Heart right ventricle (tissue), 16 donors: ENCODE measurements around the gene PRKN. TPM values are rescaled to one million over a fixed set of nuclear protein-coding genes. Genes with fewer than 3 reads are reported as not detected.

Experiments
- ATAC-seq, 8 donors: fragments of 200-7000 bp; cut with Tn5 transposase; one replicate each; pipeline ENCODE4 v1.9.1; 2020; ENCODE audit warnings: mild to moderate bottlenecking in 8 of 8, moderate library complexity in 8 of 8, moderate number of reproducible peaks in 1 of 8
- DNase-seq, 2 donors: peaks; one replicate each; pipeline ENCODE4 v3.0.0-alpha.2; 2020
- H3K27ac ChIP-seq, 10 donors: fragments of 200-600 bp; sonication (generic) in 2 of 10; one replicate each; pipeline versions ENCODE4 v1.5.0 to v1.8.0; 2020 to 2022; ENCODE audit warnings: mild to moderate bottlenecking in 3 of 10
- H3K27me3 ChIP-seq, 7 donors: fragments of 200-600 bp; one replicate each; pipeline ENCODE4 v1.8.0; 2021 to 2022; ENCODE audit warnings: mild to moderate bottlenecking in 2 of 7
- H3K36me3 ChIP-seq, 9 donors: fragments of 200-600 bp; sonication (generic) in 1 of 9; one replicate each; pipeline versions ENCODE4 v1.5.0 to v1.8.0; 2020 to 2022; ENCODE audit warnings: mild to moderate bottlenecking in 2 of 9
- H3K4me1 ChIP-seq, 9 donors: fragments of 200-600 bp; sonication (generic) in 1 of 9; one replicate each; pipeline versions ENCODE4 v1.5.0 to v1.8.0; 2020 to 2022; ENCODE audit warnings: mild to moderate bottlenecking in 4 of 9
- H3K4me3 ChIP-seq, 10 donors: fragments of 200-600 bp; sonication (generic) in 2 of 10; one replicate each; pipeline versions ENCODE4 v1.5.0 to v1.8.0; 2020 to 2022; ENCODE audit warnings: mild to moderate bottlenecking in 7 of 10, moderate library complexity in 2 of 10
- H3K9me3 ChIP-seq, 11 donors: fragments of 200-600 bp in 10 of 11; sonication (generic) in 2 of 11; one replicate each; pipeline versions ENCODE4 v1.5.0 to v1.8.0; 2013 to 2022; ENCODE audit warnings: mild to moderate bottlenecking in 2 of 11, control low read depth in 1 of 11, moderate library complexity in 1 of 11
- CTCF ChIP-seq, 9 donors: fragments of 200-600 bp; sonication (generic) in 2 of 9; IDR thresholded peaks; one replicate each; pipeline versions ENCODE4 v1.5.0 to v1.8.0; 2021 to 2022; ENCODE audit warnings: antibody characterized with exemption in 9 of 9, mild to moderate bottlenecking in 5 of 9, moderate library complexity in 1 of 9
- WGBS, 2 donors: extraction: QIAGEN DNeasy Blood & Tissue Kit; methylation state at CpG; one replicate each; pipeline ENCODE4 v1.1.7; 2013; ENCODE audit warnings: inconsistent platforms in 1 of 2; 5-methylcytosine and 5-hydroxymethylcytosine counted together
- intact Hi-C, 10 donors: fragments of 100-400 bp; cut with DNase I; formaldehyde crosslinking; loops; one replicate each; pipeline versions ENCODE4 v1.11.1 to v1.14.2; 2022
- polyA plus RNA-seq, 2 donors: library from polyadenylated mRNA; stranded (reverse); fragments of 200-250 nt; gene quantifications; one replicate each; pipeline ENCODE4 v1.2.3, GENCODE V29; 2013
- total RNA-seq, 10 donors: library from RNA; stranded (reverse); fragmentation: NEBNext Ultra II Directional in 3 of 10; extraction: Animal tissue kit (Norgen Biotek cat#: 25700) in 3 of 10; gene quantifications; one replicate each; pipeline versions ENCODE4 v1.2.1 to v1.2.4, GENCODE V29; 2021 to 2023
- donor health status: Arrhythmogenic right ventricular cardiomyopathy.
- donor health status: ischemic (EF 13 %, LVEDD 7.1; RV severe dilation, severe dysfunction).
- donor health status: healthy with polysubstance abuse.
- donor health status: DM: no; HTN: yes; CAD: no.
- donor health status: DM: no; HTN: no; CAD: no.
- donor health status: ischemic (EF 25% LVEDD 6.9; RV normal size, moderate dysfunction).
- donor health status: ischemic (EF 25% LVEDD 5.7; RV mildly dilated, moderate dysfunction).
- donor health status: healthy.
- donor health status: DM: yes; HTN: yes; CAD: no.
- donor health status: Ischemic cardiomyopathy.
- donor health status: ischemic (EF 35%, LVEDD 5.7; RV mildly dilated, moderate dysfunction).
- donor health status: nonischemic (EF 11% LVEDD 7.7; RV severe dilation, severe dysfunction).
- donor health status: DM: yes; HTN: yes; CAD: no.
- donor health status: PGD.
- donor health status: ischemic (EF 29% LVEDD 5.4; RV normal size, mild dysfunction).
- donor health status: nonischemic (EF 23%, LVEDD 6.1; RV moderate dilation, normal function).

The PRKN gene
- total and polyA plus RNA-seq, 12 donors: 2.3 to 27.7 (median 26.3) TPM

GRCh38 chr6:162014069-162014811 is 713.3 kb downstream of the PRKN start:
- ATAC-seq: no peak

GRCh38 chr6:162005372-162005771 is 722.2 kb downstream of the PRKN start:
- intact Hi-C loops: loop anchor here in 1 of 10 donors (10.0 kb wide), 1 partner anchor 111 kb away; no protein-coding TSS in a partner anchor
- no peak for ATAC-seq
- TF ChIP-seq CTCF (IDR thresholded peaks at IDR 0.05): no peak
- Histone ChIP-seq H3K4me1 (no peaks in the 10 kb centered on the region), H3K9me3 (peaks cover 0 to 7% (median 0%) of the 10 kb centered on the region in 11 donors), H3K36me3 (no peaks in the 10 kb centered on the region), H3K27ac (no peak overlapping the region), H3K27me3 (no peaks in the 10 kb centered on the region), H3K4me3 (no peak overlapping the region)
- WGBS, 2 donors: 63 to 64% methylated on average over 4 of the region's 4 CpGs
- DNase-seq: no peak

More at GRCh38 chr6:162014069-162014811, 713.3 kb downstream of the PRKN start:
- H3K4me3 ChIP-seq: no peak overlapping the region
- H3K27ac ChIP-seq: no peak overlapping the region
- no peak for DNase-seq
- H3K27me3 ChIP-seq: no peaks in the 10 kb centered on the region
- no peaks in the 10 kb centered on the region for H3K4me1 ChIP-seq
- intact Hi-C loops: loop anchor here in 1 of 10 donors (10.0 kb wide), 1 partner anchor 139 kb away; no protein-coding TSS in a partner anchor
- peaks cover 0 to 18% (median 0%) of the 10 kb centered on the region in 11 donors for H3K9me3 ChIP-seq
- TF ChIP-seq CTCF (IDR thresholded peaks at IDR 0.05): no peak
- no peaks in the 10 kb centered on the region for H3K36me3 ChIP-seq
- WGBS, 2 donors: 82 to 87% methylated on average over 13 of the region's 13 CpGs

GRCh38 chr6:161996783-161997182 is 730.8 kb downstream of the PRKN start:
- H3K4me3 ChIP-seq: no peak overlapping the region
- DNase-seq (no peak), ATAC-seq (no peak)
- intact Hi-C loops: no loop called here
- no peaks in the 10 kb centered on the region for H3K36me3 ChIP-seq
- H3K27me3 ChIP-seq: no peaks in the 10 kb centered on the region
- WGBS, 2 donors: 77 to 81% methylated on average over 9 of the region's 9 CpGs
- no peaks in the 10 kb centered on the region for H3K4me1 ChIP-seq
- H3K9me3 ChIP-seq: peaks cover 0 to 44% (median under 1%) of the 10 kb centered on the region in 11 donors
- no peak for TF ChIP-seq CTCF (IDR thresholded peaks at IDR 0.05)
- H3K27ac ChIP-seq: no peak overlapping the region

GRCh38 chr6:161985876-161986423 is 741.6 kb downstream of the PRKN start:
- peaks cover 0 to 25% (median 6%) of the 10 kb centered on the region in 11 donors for H3K9me3 ChIP-seq
- 91 to 92% methylated on average over 3 of the region's 3 CpGs for WGBS, 2 donors
- no peaks in the 10 kb centered on the region for H3K27me3 ChIP-seq
- DNase-seq: no peak
- no peaks in the 10 kb centered on the region for H3K4me1 ChIP-seq
- intact Hi-C loops: no loop called here
- no peak overlapping the region for H3K27ac ChIP-seq
- no peaks in the 10 kb centered on the region for H3K36me3 ChIP-seq
- ATAC-seq: no peak
- no peak for TF ChIP-seq CTCF (IDR thresholded peaks at IDR 0.05)
- no peak overlapping the region for H3K4me3 ChIP-seq
